GOT3 (cell line): ENCODE results near the gene U2SURP.
"Not testable (repeated sequence)": the region's sequence is repeated elsewhere in the genome, so short reads cannot be mapped to it uniquely, and the experiment has no call there.

Experiments used
- DNase-seq: peaks from one replicate; lab custom pipeline; 2025; ENCODE audit warnings: mixed read lengths; lab: John Stamatoyannopoulos, UW

The U2SURP gene

GRCh38 chr3:143071776-143072175 is 70.4 kb downstream of the U2SURP start:
- DNase-seq, result no peak

DNA sequence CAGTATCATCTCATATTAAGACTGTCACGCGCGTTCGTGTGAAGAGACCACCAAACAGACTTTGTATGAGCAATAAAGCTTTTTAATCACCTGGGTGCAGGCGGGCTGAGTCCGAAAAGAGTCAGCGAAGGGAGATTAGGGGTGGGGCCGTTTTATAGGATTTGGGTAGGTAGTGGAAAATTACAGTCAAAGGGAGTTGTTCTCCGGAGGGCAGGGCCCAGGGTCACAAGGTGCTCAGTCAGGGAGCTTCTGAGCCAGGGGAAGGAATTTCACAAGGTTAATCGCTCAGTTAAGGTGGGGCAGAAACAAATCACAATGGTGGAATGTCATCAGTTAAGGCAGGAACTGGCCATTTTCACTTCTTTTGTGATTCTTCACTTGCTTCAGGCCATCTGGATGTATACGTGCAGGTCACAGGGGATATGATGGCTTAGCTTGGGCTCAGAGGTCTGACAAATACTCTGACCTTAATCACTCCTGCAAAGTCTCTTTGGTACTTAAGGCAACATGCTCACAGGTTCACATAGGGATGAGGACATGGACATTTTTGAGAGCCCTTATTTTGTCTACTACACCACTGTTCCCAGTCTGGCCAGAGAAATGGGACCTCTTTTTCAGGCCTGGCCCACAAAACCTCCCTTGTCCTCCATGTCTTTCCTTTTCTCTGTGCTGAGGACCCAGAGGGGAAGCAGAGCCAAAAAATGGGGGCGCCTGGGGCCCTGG is 71.1 kb downstream of the U2SURP start:
- DNase-seq, result not testable (repeated sequence)

DNA sequence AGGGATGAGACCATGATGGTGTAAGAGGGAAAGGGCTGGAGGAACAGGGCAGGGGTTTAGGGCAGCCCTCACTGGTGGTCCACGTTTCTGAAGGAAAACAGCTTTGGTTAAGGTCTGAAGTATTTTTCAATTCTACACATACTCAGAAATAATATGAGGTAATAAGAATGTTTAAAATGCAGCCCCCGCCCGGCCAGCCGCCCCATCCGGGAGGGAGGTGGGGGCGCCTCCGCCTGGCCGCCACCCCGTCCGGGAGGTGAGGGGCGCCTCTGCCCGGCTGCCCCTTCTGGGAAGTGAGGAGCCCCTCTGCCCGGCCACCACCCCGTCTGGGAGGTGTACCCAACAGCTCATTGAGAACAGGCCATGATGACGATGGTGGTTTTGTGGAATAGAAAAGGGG is 72.2 kb downstream of the U2SURP start:
- not testable (repeated sequence) for DNase-seq

- not testable (repeated sequence) for DNase-seq
Measured at GRCh38 chr3:143073983-143074382, 72.6 kb downstream of the U2SURP start.

- DNase-seq, result no peak
Measured at GRCh38 chr3:143078883-143079282, 77.5 kb downstream of the U2SURP start.

DNA sequence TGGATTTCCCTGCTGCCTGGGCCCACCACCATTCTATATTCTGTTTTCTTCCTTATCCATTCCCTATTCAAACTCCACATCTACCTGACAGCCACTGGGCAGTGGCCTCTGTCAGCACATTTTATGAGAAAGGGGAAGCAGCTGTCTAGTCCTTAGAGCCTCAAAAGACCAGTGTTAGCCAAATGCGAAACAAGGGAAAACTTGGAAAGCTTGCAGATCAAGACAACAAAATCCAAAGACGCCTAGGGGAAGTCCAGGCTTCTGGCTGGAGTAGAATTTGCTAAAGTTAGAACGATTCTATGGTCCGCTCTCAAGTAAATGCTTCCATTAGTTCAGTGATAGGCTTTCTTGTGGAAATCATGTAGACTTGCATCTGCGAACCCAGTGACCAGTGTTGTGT is 78.8 kb downstream of the U2SURP start:
- DNase-seq, result no peak

DNA sequence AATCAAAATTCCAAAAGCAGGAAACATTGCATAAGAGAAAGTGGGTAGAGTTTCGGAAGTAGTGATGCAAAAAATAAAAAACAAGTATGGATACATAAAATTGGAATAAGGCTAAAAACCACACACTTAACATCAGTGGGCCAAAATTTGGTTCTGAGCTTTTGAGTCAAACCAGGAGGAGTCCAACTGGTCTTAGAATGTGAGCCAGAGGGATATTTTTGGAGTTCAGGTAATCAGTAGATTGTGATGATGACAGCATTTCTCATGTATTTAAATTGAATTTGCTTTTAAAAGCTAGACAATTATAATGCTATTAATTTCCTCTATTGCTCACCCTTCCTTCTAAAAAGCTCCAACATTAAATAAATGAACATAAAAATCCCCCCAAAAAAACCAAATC is 80.0 kb downstream of the U2SURP start:
- no peak for DNase-seq

- DNase-seq, result no peak
Measured at GRCh38 chr3:143081844-143082778, 80.7 kb downstream of the U2SURP start.

GRCh38 chr3:143083781-143084180 is 82.4 kb downstream of the U2SURP start:
- DNase-seq, result no peak

DNA sequence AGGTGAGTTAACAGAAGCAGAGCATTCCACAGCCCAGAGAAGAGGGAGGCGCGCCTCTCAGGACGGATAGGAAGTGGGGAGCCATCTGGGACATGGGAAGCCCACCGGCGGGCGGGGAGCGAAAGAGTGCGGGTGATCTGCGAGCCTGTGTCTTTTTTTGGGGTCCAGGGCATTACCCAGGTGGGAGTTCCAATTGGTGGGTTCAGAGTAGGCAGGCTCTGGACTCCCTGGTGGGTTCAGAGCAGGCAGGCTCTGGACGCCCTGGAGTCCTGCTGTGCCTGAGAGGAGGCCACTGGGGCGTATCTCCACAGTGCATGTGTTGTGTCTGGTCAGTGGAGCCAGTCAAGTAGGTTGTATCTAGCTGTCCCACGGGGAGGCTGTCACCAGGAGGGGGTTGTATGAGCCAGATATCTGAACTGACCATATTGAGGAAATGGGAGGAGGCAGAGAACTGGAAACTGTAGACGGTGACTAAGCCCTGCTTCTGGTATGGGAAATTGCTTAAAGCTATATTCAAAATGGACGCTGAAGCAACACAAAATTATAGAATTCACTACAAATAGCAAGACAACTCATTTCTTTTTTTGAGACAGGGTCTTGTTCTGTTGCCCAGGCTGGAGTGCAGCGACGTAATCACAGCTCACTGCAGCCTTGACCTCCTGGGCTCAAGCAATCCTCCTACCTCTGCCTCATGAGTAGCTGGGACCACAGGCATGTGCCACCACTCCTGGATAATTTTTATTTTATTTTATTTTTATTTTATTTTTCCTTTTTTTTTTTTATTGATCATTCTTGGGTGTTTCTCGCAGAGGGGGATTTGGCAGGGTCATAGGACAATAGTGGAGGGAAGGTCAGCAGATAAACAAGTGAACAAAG is 83.7 kb downstream of the U2SURP start:
- DNase-seq, result no peak

DNA sequence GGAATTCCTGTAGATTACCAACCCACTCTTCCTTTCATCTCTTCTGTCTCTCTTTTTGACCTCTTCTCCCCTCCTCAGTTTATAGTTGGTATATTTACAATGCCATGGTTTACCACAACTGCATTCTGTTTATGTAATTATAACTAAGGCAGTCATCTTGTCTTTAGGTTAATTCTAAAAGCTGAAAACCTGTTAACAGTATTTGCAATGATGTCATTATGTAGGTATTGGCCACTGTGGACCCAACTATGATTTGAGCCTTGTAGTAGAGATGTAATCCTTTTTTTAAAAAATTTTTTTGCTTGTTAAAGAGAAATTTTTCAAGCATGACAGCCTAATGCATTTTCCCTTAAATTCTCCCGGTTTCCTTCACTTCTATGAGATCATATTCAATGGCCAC is 87.5 kb downstream of the U2SURP start:
- DNase-seq, result no peak

GRCh38 chr3:143089965-143090364 is 88.6 kb downstream of the U2SURP start:
- no peak for DNase-seq

DNA sequence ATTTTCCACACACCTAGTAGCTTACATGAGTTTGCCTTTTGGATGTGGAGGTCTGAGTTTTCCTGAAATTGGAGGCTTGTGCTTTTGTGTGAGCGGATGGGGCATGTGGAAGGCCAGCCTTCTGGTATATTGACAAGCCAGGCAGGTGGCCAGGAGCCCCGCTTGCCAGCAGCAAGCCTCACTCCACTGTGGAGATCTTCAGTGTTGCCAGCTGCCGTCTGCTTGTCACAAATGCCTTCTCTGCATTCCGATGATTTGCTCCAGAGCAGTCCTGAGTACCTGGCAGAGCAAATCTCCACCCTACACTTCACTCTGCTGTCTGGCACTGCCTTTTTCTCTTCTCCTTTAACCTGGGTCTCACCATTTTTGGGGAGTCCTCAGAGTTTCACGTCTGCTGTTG is 89.1 kb downstream of the U2SURP start:
- no peak for DNase-seq

DNA sequence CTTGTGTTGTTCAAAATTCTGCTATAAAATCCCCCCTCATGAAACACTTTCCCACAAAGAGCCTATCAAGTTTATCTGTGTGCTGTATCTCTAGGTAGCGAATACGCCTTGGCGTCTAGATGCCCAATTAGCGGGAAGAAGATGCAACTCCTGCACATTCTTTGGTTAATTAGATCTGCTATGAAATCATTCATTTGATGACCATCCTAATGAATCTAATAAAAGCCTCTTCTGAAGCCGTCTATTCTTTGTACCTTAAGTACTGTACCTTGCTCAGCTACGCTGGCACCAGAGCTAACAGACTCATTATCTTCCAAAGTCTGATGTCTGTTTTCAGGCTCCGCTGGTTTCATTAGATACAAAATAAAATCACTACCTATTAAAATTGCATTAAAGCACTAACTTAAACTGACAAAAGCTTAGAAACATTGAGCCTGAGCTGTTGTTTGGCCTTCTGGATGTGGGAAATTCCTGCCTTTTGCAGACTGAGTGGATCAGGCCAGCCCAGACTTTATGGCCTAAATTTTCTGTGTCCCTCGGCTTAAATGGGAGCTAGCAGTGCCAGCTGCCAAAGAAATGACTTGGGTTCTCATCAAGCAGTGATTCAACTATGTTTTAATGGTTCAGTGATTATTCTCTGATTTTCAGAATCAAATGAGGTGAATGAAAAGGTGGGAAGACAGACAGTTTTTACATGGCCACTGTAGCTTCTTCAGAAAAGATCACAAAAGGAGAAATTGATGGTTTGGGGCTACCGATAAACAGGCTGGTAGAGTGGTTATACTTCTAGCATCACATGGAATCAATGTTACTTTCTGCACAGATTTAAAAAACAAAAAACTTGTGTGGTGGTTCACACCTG is 89.8 kb downstream of the U2SURP start:
- no peak for DNase-seq

- no peak for DNase-seq
Measured at GRCh38 chr3:143092191-143092590, 90.8 kb downstream of the U2SURP start.

DNA sequence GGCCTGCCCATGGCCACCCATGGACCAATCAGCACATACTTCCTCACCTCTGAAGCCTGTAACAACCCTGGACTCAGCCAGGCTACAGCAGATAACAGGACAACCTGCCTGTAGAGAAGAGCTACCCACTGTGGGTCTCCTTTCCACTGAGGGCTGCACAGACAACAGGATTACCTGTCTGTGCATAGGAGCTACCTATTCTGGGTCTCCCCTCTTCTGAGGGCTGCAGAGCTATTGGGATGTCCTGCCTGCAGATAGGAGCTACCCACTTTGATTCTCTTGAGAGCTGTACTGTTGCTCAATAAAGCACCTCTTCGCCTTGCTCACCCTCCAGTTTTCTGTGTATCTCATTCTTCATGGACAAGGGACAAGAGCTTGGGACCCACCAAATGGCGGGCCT is 94.4 kb downstream of the U2SURP start:
- no peak for DNase-seq

GRCh38 chr3:143098032-143098764 is 96.8 kb downstream of the U2SURP start:
- no peak for DNase-seq

DNA sequence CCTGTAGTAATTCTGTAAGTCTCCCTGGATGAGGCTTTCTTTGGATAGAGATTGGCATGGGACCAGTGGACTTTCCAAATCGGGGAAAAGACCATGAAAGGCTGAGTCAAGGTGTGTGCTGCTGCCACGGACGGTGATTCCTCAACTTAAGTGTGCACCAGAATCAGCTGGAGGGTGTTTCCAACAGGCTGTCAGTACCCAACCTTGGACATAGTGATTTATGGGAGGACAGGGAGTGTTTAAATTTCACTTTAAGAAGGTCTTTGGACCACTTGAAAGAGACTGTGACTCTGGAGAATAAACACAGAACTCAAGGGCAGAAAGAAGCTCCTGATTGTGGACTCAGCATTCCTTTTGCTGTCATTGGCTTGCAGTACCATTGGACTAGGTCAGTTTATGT is 97.8 kb downstream of the U2SURP start:
- DNase-seq, result no peak

GRCh38 chr3:143099690-143100089 is 98.3 kb downstream of the U2SURP start:
- no peak for DNase-seq

DNA sequence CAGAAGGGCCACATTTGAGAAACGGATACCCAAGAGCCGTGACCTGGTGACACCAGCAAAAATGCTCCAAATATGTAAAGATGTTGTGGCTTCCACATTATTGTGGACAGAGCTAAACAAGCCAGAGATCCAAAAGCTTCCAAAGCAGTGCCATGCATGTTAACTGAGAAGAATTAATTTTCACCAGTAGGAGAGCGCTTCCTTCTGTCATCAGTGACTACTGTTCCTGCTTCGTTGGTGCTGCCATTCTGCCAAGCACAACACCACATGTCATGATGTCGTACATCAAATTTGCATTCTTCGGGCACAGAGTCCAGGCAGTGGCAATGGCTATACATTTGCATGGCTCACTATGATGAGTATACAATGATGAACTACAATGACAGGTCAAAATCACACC is 99.1 kb downstream of the U2SURP start:
- no peak for DNase-seq
